Mammary epithelial cell (primary cell): ENCODE measurements around the gene GPC5.

Experiments
- CTCF ChIP-seq, 2 donors: IDR thresholded peaks in 1 of 2; conservative IDR thresholded peaks in 1 of 2; 2 replicates each; pipeline ENCODE4 v1.5.1; 2011 to 2012; ENCODE audit warnings: inconsistent platforms in 2 of 2, low read length in 2 of 2, mild to moderate bottlenecking in 2 of 2, control low read depth in 1 of 2, low read depth in 1 of 2; ENCODE audit not compliant: insufficient read depth in 1 of 2; ENCODE audit errors: extremely low read depth in 1 of 2
- EZH2 ChIP-seq: IDR thresholded peaks from 2 replicates; pipeline ENCODE4 v1.6.1; 2012; ENCODE audit warnings: low read length, inconsistent platforms, borderline replicate concordance

DNA sequence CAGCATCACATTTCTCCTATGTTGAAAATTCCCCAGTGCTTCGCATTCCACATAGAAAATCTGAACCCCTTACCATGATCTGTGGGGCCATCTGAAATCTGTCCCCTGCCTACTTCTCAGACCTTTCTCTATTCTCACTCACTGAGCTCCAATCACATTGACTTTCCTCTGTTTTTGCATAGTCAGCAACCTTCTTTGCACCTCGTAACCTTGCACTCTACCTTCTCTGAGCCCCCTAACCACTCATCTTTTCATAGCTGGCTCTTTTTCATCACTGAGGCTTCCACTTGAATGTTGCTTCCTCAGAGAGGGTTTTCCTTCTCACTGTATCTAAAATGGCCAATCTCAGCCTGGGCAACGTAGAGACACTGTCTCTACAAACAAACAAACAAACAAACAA, 286.3 kb downstream of the GPC5 start:
- TF ChIP-seq CTCF (conservative IDR thresholded peaks at IDR 0.05 in 1 of 2, IDR thresholded peaks at IDR 0.05 in 1 of 2; ENCODE audit: extremely low read depth in 1 of 2, insufficient read depth in 1 of 2, low read depth in 1 of 2, low read length in 2 of 2) (no peak), EZH2 (no peak)
